Neural cell (in vitro differentiated cells): ENCODE measurements around the gene LRRC4. TPM values are rescaled to one million over a fixed set of nuclear protein-coding genes. Genes with fewer than 3 reads are reported as not detected.

Source experiments
- H2AFZ ChIP-seq: fragments of 200-600, 300-800 bp; sonication (generic), shearing (Covaris generic); 2 replicates; pipeline ENCODE4 v1.6.0; 2014; ENCODE audit warnings: low read depth, mild to moderate bottlenecking, antibody characterized with exemption, low read length, moderate library complexity
- H3F3A ChIP-seq: fragments of 200-600 bp; shearing (Covaris generic); 2 replicates; pipeline ENCODE4 v1.6.1; 2016; ENCODE audit warnings: mild to moderate bottlenecking, moderate library complexity, mixed read lengths, antibody characterized with exemption, low read length; ENCODE audit not compliant: insufficient read depth, poor library complexity, severe bottlenecking
- H3K27ac ChIP-seq: fragments of 200-600, 300-800 bp; sonication (generic), shearing (Covaris generic); 2 replicates; pipeline ENCODE4 v1.5.1; 2014; ENCODE audit warnings: mild to moderate bottlenecking, low read length, moderate library complexity
- H3K27me3 ChIP-seq: fragments of 300-800, 200-600 bp; sonication (generic), shearing (Covaris generic); 2 replicates; pipeline ENCODE4 v1.6.0; 2014; ENCODE audit warnings: mild to moderate bottlenecking, low read depth, low read length, moderate library complexity; ENCODE audit not compliant: insufficient read depth
- H3K36me3 ChIP-seq: fragments of 300-800, 200-600 bp; sonication (generic), shearing (Covaris generic); 2 replicates; pipeline ENCODE4 v1.5.1; 2014; ENCODE audit warnings: mild to moderate bottlenecking, antibody characterized with exemption, low read length, moderate library complexity; ENCODE audit not compliant: insufficient read depth
- H3K4me2 ChIP-seq: fragments of 300-800, 200-600 bp; sonication (generic), shearing (Covaris generic); 2 replicates; pipeline ENCODE4 v1.6.0; 2014; ENCODE audit warnings: mild to moderate bottlenecking, low read length
- H3K4me3 ChIP-seq: fragments of 300-800, 200-600 bp; sonication (generic), shearing (Covaris generic); 2 replicates; pipeline ENCODE4 v1.5.1; 2014; ENCODE audit warnings: mild to moderate bottlenecking, low read length, moderate library complexity
- H3K79me2 ChIP-seq: fragments of 200-600 bp; shearing (Covaris generic); replicated peaks from 2 replicates; pipeline ENCODE4 v1.6.0; 2014; ENCODE audit warnings: mild to moderate bottlenecking, low read length, moderate library complexity; ENCODE audit not compliant: insufficient read depth
- H3K9ac ChIP-seq: fragments of 300-800, 200-600 bp; sonication (generic), shearing (Covaris generic); 2 replicates; pipeline ENCODE4 v1.6.1; 2016; ENCODE audit warnings: mild to moderate bottlenecking, low read length, mixed read lengths
- H3K9me2 ChIP-seq: fragments of 200-600 bp; shearing (Covaris generic); 2 replicates; pipeline ENCODE4 v1.6.1; 2016; ENCODE audit warnings: mild to moderate bottlenecking, low read length, mixed read lengths; ENCODE audit not compliant: insufficient read depth
- H3K9me3 ChIP-seq: fragments of 200-600, 300-800 bp; sonication (generic), shearing (Covaris generic); 2 replicates; pipeline ENCODE4 v1.6.1; 2016; ENCODE audit warnings: mild to moderate bottlenecking, mixed run types, low read length, moderate library complexity, mixed read lengths
- H4K20me1 ChIP-seq: fragments of 200-600 bp; shearing (Covaris generic); 2 replicates; pipeline ENCODE4 v1.6.1; 2016; ENCODE audit warnings: mild to moderate bottlenecking, mixed run types; ENCODE audit not compliant: insufficient read depth
- CTCF ChIP-seq: fragments of 450-650 bp; IDR thresholded peaks from 2 replicates; pipeline ENCODE4 v1.5.1; 2014; ENCODE audit warnings: antibody characterized with exemption, mild to moderate bottlenecking, moderate library complexity; ENCODE audit not compliant: poor library complexity, severe bottlenecking
- EP300 ChIP-seq: fragments of 450-650 bp; conservative IDR thresholded peaks from 2 replicates; pipeline ENCODE4 v1.6.1; 2014; ENCODE audit warnings: antibody characterized with exemption, mild to moderate bottlenecking, moderate library complexity; ENCODE audit not compliant: poor library complexity, severe bottlenecking
- EZH2 ChIP-seq: fragments of 200-600, 300-800 bp; shearing (Covaris generic), sonication (generic); IDR thresholded peaks from 2 replicates; pipeline ENCODE4 v1.6.1; 2014; ENCODE audit warnings: antibody characterized with exemption, low read length, borderline replicate concordance, mild to moderate bottlenecking; ENCODE audit not compliant: insufficient read depth, poor library complexity, severe bottlenecking
- MXI1 ChIP-seq: fragments of 450-650 bp; conservative IDR thresholded peaks from 2 replicates; pipeline ENCODE4 v1.6.1; 2014; ENCODE audit warnings: antibody characterized with exemption, mild to moderate bottlenecking; ENCODE audit not compliant: poor library complexity, severe bottlenecking
- POLR2AphosphoS5 ChIP-seq: IDR thresholded peaks from 2 replicates; pipeline ENCODE4 v1.6.1; 2012
- RAD21 ChIP-seq: fragments of 450-650 bp; conservative IDR thresholded peaks from 2 replicates; pipeline ENCODE4 v1.6.1; 2014; ENCODE audit warnings: antibody characterized with exemption, mild to moderate bottlenecking, moderate library complexity
- REST ChIP-seq: IDR thresholded peaks from 2 replicates; pipeline ENCODE4 v1.6.1; 2012; ENCODE audit warnings: borderline replicate concordance
- SMC3 ChIP-seq: fragments of 450-650 bp; conservative IDR thresholded peaks from 2 replicates; pipeline ENCODE4 v1.6.1; 2014; ENCODE audit warnings: antibody characterized with exemption, mild to moderate bottlenecking, moderate library complexity; ENCODE audit not compliant: poor library complexity
- TAF1 ChIP-seq: IDR thresholded peaks from 2 replicates; pipeline ENCODE4 v1.6.1; 2012; ENCODE audit warnings: low read depth
- polyA plus RNA-seq: library from polyadenylated mRNA; depleted of rRNA; stranded (reverse); fragments of >200 nt; gene quantifications from 2 replicates; pipeline ENCODE4 v1.2.3, GENCODE V29; 2014

LRRC4 gene
- polyA plus RNA-seq, 1 donor from 2014 or later, result 15.7 TPM

- Histone ChIP-seq H3K27ac (no peak overlapping the region), H3K9ac (no peak overlapping the region), H3K27me3 (no peaks in the 10 kb centered on the region), H3K4me2 (no peak overlapping the region), H3K4me3 (no peak overlapping the region), H3K9me3 (no peaks in the 10 kb centered on the region), H2AFZ (no peak overlapping the region), H4K20me1 (no peaks in the 10 kb centered on the region), H3K79me2 (peaks cover 3% of the 10 kb centered on the region), H3K9me2 (no peaks in the 10 kb centered on the region), H3K36me3 (peaks cover 9% of the 10 kb centered on the region), H3F3A (no peaks in the 10 kb centered on the region)
- no peak for TF ChIP-seq SMC3
- no peak for TF ChIP-seq EZH2
- TF ChIP-seq RAD21, result no peak
- no peak for TF ChIP-seq MXI1
- TF ChIP-seq TAF1, result no peak
- TF ChIP-seq REST, result no peak
- TF ChIP-seq EP300, result no peak
- no peak for TF ChIP-seq POLR2AphosphoS5
- no peak for TF ChIP-seq CTCF
Observed at GRCh38 chr7:128010391-128011127, 20.7 kb downstream of the LRRC4 start.

DNA sequence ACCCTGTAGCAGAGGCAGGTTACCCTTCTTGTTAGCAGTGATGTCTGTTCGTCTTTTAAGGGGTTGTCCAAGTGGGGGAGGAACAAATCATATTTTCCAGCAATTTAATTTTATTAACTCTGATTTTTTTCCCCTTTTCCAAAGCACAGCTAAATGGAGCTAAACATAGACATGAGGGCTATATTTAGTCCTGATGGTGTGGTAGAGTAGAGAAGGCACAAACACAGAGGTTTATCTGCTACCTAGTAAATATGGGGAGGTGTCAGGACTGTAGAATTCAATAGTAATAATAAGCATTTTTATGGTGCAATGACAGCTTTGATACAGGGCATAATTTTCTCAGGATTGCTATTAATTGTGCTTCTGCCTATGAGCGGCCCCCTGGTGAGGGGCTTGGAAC is 22.5 kb downstream of the LRRC4 start:
- H3K4me2 ChIP-seq, result no peak overlapping the region
- H3K9me2 ChIP-seq, result no peaks in the 10 kb centered on the region
- H3K27ac ChIP-seq, result no peak overlapping the region
- H3K36me3 ChIP-seq, result peaks cover 9% of the 10 kb centered on the region
- no peaks in the 10 kb centered on the region for H3K27me3 ChIP-seq
- H3K9me3 ChIP-seq, result no peaks in the 10 kb centered on the region
- H3K9ac ChIP-seq, result no peak overlapping the region
- H4K20me1 ChIP-seq, result no peaks in the 10 kb centered on the region
- H3K4me3 ChIP-seq, result no peak overlapping the region
- H3F3A ChIP-seq, result no peaks in the 10 kb centered on the region
- H2AFZ ChIP-seq, result no peak overlapping the region
- no peak for TF ChIP-seq EZH2
- TF ChIP-seq SMC3, result no peak
- TF ChIP-seq POLR2AphosphoS5, result no peak
- no peak for TF ChIP-seq RAD21
- no peak for TF ChIP-seq EP300
- TF ChIP-seq REST, result no peak
- TF ChIP-seq CTCF, result no peak
- TF ChIP-seq TAF1, result no peak
- TF ChIP-seq MXI1, result no peak
- no peaks in the 10 kb centered on the region for H3K79me2 ChIP-seq
